GM12878 (cell line): Measurements from ENCODE around the gene PLB1.

ENCODE experiments used
- JUND ChIP-seq: IDR thresholded peaks from 2 replicates; pipeline ENCODE4 v1.6.1; 2012; ENCODE audit warnings: low read depth, mild to moderate bottlenecking, low read length, improper control_type of control experiment, moderate library complexity
- MLLT1 ChIP-seq: fragments of 450-650 bp; IDR thresholded peaks from 2 replicates; pipeline ENCODE4 v1.6.1; 2016; ENCODE audit warnings: mild to moderate bottlenecking
- NBN ChIP-seq: fragments of 450-650 bp; IDR thresholded peaks from 2 replicates; pipeline ENCODE4 v1.6.1; 2016
- TAF1 ChIP-seq: IDR thresholded peaks from 2 replicates; pipeline ENCODE4 v1.6.1; 2011; ENCODE audit warnings: mild to moderate bottlenecking, low read depth, low read length, borderline replicate concordance

GRCh38 chr2:28640260-28640907 lies 144.5 kb downstream of the PLB1 start:
- no peak for TF ChIP-seq JUND
- TF ChIP-seq MLLT1: no peak
- no peak for TF ChIP-seq TAF1
- no peak for TF ChIP-seq NBN
